Keratinocyte (primary cell): ENCODE results near the gene CCDC92. TPM values are rescaled to one million over a fixed set of nuclear protein-coding genes. Genes with fewer than 3 reads are reported as not detected.

Experiments
- DNase-seq: peaks from one replicate; pipeline ENCODE4 v3.0.0-alpha.2; 2011; ENCODE audit warnings: low read depth, missing footprints, low spot score
- FAIRE-seq: peaks from 2 replicates; lab custom pipeline; 2011; peaks lifted over from hg19 to GRCh38; lab: Jason Lieb, UNC
- H2AFZ ChIP-seq: 2 replicates; pipeline ENCODE4 v1.6.0; 2012; ENCODE audit warnings: low read length, control low read depth, inconsistent platforms; ENCODE audit not compliant: control insufficient read depth
- H3K27ac ChIP-seq: 2 replicates; pipeline ENCODE4 v1.5.1; 2011; ENCODE audit warnings: low read length; ENCODE audit not compliant: control insufficient read depth, insufficient read depth
- H3K27me3 ChIP-seq: 3 replicates; pipeline ENCODE4 v1.6.0; 2011; ENCODE audit warnings: low read length; ENCODE audit not compliant: control insufficient read depth, insufficient read depth; ENCODE audit errors: extremely low read depth
- H3K36me3 ChIP-seq, 2 experiments: 2 replicates in 1 of 2; 3 replicates in 1 of 2; pipeline ENCODE4 v1.5.1; 2011; ENCODE audit warnings: low read length in 2 of 2, mild to moderate bottlenecking in 1 of 2; ENCODE audit not compliant: control insufficient read depth in 2 of 2, insufficient read depth in 2 of 2; ENCODE audit errors: extremely low read depth in 1 of 2
- H3K4me1 ChIP-seq: 3 replicates; pipeline ENCODE4 v1.5.1; 2011; ENCODE audit warnings: low read length; ENCODE audit not compliant: control insufficient read depth, insufficient read depth; ENCODE audit errors: extremely low read depth
- H3K4me2 ChIP-seq: 3 replicates; pipeline ENCODE4 v1.6.0; 2011; ENCODE audit warnings: low read depth, low read length; ENCODE audit not compliant: control insufficient read depth, insufficient read depth; ENCODE audit errors: extremely low read depth
- H3K4me3 ChIP-seq, 3 experiments: fragments of 200-600 bp in 1 of 3; sonication (generic) in 1 of 3; 2 replicates in 2 of 3; 3 replicates in 1 of 3; pipeline ENCODE4 v1.5.1; 2011 to 2016; ENCODE audit warnings: low read length in 3 of 3, mild to moderate bottlenecking in 3 of 3, control low read depth in 2 of 3, inconsistent platforms in 1 of 3, low read depth in 1 of 3, mixed read lengths in 1 of 3, mixed run types in 1 of 3, moderate library complexity in 1 of 3; ENCODE audit not compliant: control insufficient read depth in 2 of 3, insufficient read depth in 2 of 3; ENCODE audit errors: extremely low read depth in 1 of 3
- H3K79me2 ChIP-seq: 2 replicates; pipeline ENCODE4 v1.6.0; 2012; ENCODE audit warnings: low read length; ENCODE audit not compliant: control insufficient read depth, insufficient read depth
- H3K9ac ChIP-seq: 3 replicates; pipeline ENCODE4 v1.6.0; 2011; ENCODE audit warnings: low read length; ENCODE audit not compliant: control insufficient read depth, insufficient read depth; ENCODE audit errors: extremely low read depth
- H3K9me1 ChIP-seq: 3 replicates; pipeline ENCODE4 v1.6.0; 2011; ENCODE audit warnings: low read length; ENCODE audit not compliant: control insufficient read depth, insufficient read depth; ENCODE audit errors: extremely low read depth
- H3K9me3 ChIP-seq: 2 replicates; pipeline ENCODE4 v1.5.1; 2012; ENCODE audit warnings: low read depth, low read length; ENCODE audit not compliant: control insufficient read depth
- H4K20me1 ChIP-seq: 3 replicates; pipeline ENCODE4 v1.6.0; 2011; ENCODE audit warnings: low read length; ENCODE audit not compliant: control insufficient read depth, insufficient read depth; ENCODE audit errors: extremely low read depth
- EZH2 ChIP-seq: IDR thresholded peaks from one replicate; pipeline ENCODE4 v1.6.1; 2012; ENCODE audit warnings: inconsistent platforms, mild to moderate bottlenecking, low read length, moderate library complexity
- dilution Hi-C: fragments of 300-500 bp; cut with MboI; formaldehyde crosslinking; loops from one replicate; pipeline ENCODE4 v1.7.0; 2020; ENCODE audit warnings: low sequenced_read_pairs; ENCODE audit not compliant: extremely low pct_ligation_motif_present
- polyA plus RNA-seq, 5 experiments: library from polyadenylated mRNA; depleted of rRNA in 3 of 5; stranded (reverse) in 3 of 5; stranded (forward) in 1 of 5; unstranded in 1 of 5; fragments of >200 nt; gene quantifications; 1 replicate in 1 of 5; 2 replicates in 3 of 5; 3 replicates in 1 of 5; pipeline versions ENCODE4 v1.2.1 to v1.2.3, GENCODE V29; 2011 to 2012; ENCODE audit warnings: missing spikeins in 2 of 5, low read depth in 1 of 5, low replicate concordance in 1 of 5
- TF ChIP-seq, protein P1 (sequence below), 3 experiments: IDR thresholded peaks in 1 of 3; conservative IDR thresholded peaks in 1 of 3; optimal IDR thresholded peaks in 1 of 3; 2 replicates in 2 of 3; 3 replicates in 1 of 3; pipeline versions ENCODE3 to v1.5.1; 2011; ENCODE audit warnings: low read length in 3 of 3, mild to moderate bottlenecking in 3 of 3, moderate library complexity in 2 of 3, control low read depth in 1 of 3, inconsistent platforms in 1 of 3; ENCODE audit not compliant: insufficient read depth in 2 of 3; ENCODE audit errors: extremely low read depth in 1 of 3

CCDC92 gene
- polyA plus RNA-seq, 1 donor (not counting 4 experiments of a cell fraction or from before 2014, with no cell fraction given) = 8.3 TPM

GRCh38 chr12:123933214-123933613, 39.4 kb downstream of the CCDC92 start:
- Histone ChIP-seq H3K4me2 (no peak overlapping the region), H3K9me3 (no peaks in the 10 kb centered on the region), H3K27me3 (peaks cover 15% of the 10 kb centered on the region), H4K20me1 (no peaks in the 10 kb centered on the region), H3K4me1 (no peaks in the 10 kb centered on the region), H2AFZ (no peak overlapping the region), H3K4me3 (no peak overlapping the region), H3K9ac (no peak overlapping the region), H3K79me2 (no peaks in the 10 kb centered on the region), H3K27ac (no peak overlapping the region), H3K9me1 (no peaks in the 10 kb centered on the region), H3K36me3 (peaks cover 0 to 3% of the 10 kb centered on the region in 2 experiments)
- dilution Hi-C loops = no loop called here
- FAIRE-seq (no peak), DNase-seq (no peak)
- TF ChIP-seq, protein P1, sequence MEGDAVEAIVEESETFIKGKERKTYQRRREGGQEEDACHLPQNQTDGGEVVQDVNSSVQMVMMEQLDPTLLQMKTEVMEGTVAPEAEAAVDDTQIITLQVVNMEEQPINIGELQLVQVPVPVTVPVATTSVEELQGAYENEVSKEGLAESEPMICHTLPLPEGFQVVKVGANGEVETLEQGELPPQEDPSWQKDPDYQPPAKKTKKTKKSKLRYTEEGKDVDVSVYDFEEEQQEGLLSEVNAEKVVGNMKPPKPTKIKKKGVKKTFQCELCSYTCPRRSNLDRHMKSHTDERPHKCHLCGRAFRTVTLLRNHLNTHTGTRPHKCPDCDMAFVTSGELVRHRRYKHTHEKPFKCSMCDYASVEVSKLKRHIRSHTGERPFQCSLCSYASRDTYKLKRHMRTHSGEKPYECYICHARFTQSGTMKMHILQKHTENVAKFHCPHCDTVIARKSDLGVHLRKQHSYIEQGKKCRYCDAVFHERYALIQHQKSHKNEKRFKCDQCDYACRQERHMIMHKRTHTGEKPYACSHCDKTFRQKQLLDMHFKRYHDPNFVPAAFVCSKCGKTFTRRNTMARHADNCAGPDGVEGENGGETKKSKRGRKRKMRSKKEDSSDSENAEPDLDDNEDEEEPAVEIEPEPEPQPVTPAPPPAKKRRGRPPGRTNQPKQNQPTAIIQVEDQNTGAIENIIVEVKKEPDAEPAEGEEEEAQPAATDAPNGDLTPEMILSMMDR (optimal IDR thresholded peaks at IDR 0.05 in 1 of 3, IDR thresholded peaks at IDR 0.05 in 1 of 3, conservative IDR thresholded peaks at IDR 0.05 in 1 of 3; ENCODE audit: extremely low read depth in 1 of 3, insufficient read depth in 2 of 3, low read length in 3 of 3) = no peak
- no peak for TF ChIP-seq EZH2

- no peak overlapping the region for H3K4me2 ChIP-seq
- no peaks in the 10 kb centered on the region for H3K79me2 ChIP-seq
- dilution Hi-C loops = no loop called here
- H3K9me1 ChIP-seq = no peaks in the 10 kb centered on the region
- no peak overlapping the region for H3K27ac ChIP-seq
- FAIRE-seq (no peak), DNase-seq (no peak)
- H3K27me3 ChIP-seq = peaks cover 21% of the 10 kb centered on the region
- H3K4me3 ChIP-seq = no peak overlapping the region
- TF ChIP-seq EZH2 = no peak
- TF ChIP-seq, protein P1 (optimal IDR thresholded peaks at IDR 0.05 in 1 of 3, IDR thresholded peaks at IDR 0.05 in 1 of 3, conservative IDR thresholded peaks at IDR 0.05 in 1 of 3; ENCODE audit: extremely low read depth in 1 of 3, insufficient read depth in 2 of 3, low read length in 3 of 3) = peak in 1 of 3 experiments; percentile 2
- no peaks in the 10 kb centered on the region for H4K20me1 ChIP-seq
- no peaks in the 10 kb centered on the region for H3K36me3 ChIP-seq
- no peaks in the 10 kb centered on the region for H3K4me1 ChIP-seq
- H2AFZ ChIP-seq = no peak overlapping the region
- H3K9ac ChIP-seq = no peak overlapping the region
- H3K9me3 ChIP-seq = no peaks in the 10 kb centered on the region
Observed at GRCh38 chr12:123931686-123932321, 40.8 kb downstream of the CCDC92 start.
